ENCODE results near the gene TPD52L3.

DNA sequence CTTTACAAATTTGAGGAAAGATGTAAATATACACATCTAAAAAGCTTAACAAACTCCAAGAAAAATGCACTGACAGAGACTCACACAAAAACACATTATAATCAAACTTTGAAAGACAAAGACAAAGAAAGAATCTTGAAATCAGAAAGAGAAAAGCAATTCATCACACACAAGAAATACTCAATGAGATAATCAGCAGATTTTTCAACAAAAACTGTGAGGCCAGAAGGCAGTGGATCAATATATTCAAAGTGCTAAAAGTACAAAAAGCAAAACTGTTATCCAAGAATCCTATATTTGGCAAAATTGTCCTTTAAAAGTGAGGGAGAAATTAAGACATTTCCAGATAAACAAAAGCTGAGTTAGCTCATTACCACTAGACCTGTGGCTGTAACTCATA, 6.1 kb downstream of the TPD52L3 start:
- TF ChIP-seq CTCF (IDR thresholded peaks at IDR 0.05), result no peak
- no peak for TF ChIP-seq POLR2A (IDR thresholded peaks at IDR 0.05)

Data from uterus (tissue), 2 donors.